SH-SY5Y (cell line): ENCODE measurements around the gene GATB.

Experiments
- GATA2 ChIP-seq: IDR thresholded peaks from 2 replicates; pipeline ENCODE4 v1.6.1; 2011; ENCODE audit warnings: mild to moderate bottlenecking, low read depth, low read length
- GATA3 ChIP-seq: IDR thresholded peaks from 2 replicates; pipeline ENCODE4 v1.6.1; 2011; ENCODE audit warnings: low read depth, mild to moderate bottlenecking, low read length, moderate library complexity

GATB gene

DNA sequence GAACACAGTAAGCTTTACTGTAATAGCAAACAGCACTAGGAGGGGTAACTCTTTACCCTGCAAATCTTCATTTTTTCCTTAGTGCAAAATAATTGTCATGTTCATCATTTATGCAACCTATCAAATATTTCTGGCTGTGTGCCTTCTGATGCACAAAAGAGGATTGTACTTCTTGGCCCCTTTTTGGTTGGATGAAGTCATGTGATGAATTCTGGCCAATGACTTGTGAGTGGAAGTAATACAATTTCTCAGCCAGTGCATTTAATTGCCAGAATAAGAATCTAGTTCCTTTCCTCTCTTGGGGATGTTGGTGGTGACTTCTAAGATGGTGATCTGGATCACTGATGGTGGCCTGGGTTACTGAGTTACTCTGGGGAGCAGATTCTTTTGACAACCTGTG is 37.0 kb upstream of the GATB start:
- TF ChIP-seq GATA3, result no peak

DNA sequence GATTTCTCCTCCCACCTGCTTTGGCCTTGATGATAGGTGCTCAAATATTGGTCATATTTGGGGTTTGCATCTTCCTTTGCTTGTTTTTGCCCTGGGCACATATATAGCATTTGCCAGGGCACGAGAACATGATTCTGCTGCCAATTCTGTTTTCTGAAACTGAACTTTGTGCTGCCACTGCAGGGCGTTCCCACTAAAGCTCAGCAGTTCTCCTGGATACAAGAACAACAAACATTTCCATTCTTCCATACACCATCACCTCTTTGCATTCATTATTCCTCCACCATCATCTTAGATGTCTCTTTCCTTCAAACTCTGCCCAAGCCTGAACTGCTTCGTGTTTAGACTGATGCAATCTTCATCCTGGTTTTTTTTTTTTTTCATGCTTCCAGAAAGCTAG is 36.3 kb upstream of the GATB start:
- TF ChIP-seq GATA3 (no peak), GATA2 (no peak)

DNA sequence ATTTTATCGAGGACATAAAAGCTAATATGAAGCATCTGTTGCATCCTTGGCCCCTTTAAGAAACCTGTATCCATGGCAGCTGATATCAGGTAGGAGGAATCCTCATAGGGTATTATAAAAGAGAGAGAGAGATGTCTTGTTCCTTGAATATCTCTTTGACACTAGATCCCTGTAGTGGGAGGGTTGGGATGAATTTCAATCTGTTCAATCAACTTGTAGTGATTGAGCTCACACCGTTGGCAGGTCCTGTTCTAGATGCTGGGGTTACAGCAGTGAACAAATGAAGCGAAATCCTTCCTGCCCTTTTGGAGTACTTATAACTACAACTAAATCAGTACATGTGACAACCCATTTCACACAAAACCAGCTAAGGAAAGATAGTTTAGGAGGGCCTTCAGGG is 35.3 kb upstream of the GATB start:
- no peak for TF ChIP-seq GATA3
- no peak for TF ChIP-seq GATA2

DNA sequence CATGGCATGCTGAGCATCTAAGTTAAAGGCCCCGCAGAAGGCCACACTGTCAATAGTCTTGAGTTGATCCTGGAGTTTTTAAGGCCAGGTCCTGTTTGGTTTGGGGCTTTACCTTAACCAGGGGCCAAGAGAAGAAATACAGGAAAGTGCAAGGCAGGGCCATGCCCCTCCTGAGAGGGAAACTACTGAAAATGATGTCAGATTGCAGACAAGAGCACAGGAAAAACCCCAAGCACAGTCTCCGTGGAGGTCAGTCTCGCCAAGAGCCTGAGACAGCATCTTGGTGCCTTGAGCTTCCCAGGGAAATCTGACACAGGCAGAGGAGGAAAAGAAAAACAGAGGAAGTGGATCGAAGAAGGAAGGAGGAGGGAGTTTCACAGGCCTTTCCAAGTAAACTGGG is 32.2 kb upstream of the GATB start:
- TF ChIP-seq GATA3 (no peak), GATA2 (no peak)

DNA sequence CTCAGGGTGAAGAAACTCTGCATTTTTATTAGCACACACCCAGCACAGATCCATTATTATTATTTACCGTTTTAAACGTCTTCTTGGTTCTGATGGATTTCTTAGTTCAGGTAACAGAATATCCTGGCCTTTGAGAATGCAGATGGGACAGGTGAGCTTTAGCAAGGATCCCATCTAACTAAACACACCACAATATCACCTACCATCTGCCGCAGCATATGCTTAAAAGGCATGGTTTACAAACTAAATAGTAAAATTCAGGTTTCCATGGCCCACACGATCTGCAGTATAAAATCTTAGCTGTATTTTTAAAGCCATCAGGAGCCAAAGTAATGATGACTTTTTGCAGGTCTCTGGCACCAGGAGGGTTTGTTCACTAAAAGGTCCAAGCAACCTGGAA is 31.7 kb upstream of the GATB start:
- TF ChIP-seq GATA3, result no peak
- no peak for TF ChIP-seq GATA2

DNA sequence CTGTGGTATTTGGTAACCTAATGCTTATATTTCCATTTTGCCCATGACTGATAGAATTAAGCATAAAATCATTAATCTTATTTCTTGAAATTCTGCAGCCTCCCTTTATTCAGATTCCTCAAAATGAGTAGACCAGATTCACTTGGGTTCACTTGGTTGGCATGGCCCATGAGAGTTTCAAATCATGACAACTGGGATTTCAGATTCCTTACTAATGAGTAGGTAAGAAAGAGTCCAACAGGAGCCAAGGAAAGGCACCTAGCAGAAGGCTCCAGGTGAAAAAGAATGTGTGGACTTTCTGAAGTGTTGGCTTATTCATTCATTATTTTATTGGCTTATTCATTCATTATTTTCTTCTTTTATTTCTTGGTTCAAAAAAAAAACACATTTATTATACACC is 27.2 kb upstream of the GATB start:
- TF ChIP-seq GATA3 (no peak), GATA2 (no peak)

DNA sequence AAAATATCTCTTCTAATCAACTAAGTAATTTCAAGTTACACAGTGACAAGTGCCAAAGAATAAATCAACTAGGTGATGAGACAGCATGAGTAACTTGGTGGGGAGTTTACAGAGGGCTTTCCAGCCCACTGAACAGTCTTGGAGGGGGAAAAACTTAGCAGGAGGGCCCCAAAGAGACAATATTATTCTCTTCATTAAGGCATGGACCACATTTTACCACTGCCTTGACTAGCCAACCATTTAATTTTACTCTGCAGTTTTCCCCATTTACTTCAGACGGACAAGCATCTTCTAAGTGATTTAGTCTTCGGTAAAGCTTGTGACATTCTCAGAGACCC is 25.3 kb upstream of the GATB start:
- TF ChIP-seq GATA3 (no peak), GATA2 (no peak)

DNA sequence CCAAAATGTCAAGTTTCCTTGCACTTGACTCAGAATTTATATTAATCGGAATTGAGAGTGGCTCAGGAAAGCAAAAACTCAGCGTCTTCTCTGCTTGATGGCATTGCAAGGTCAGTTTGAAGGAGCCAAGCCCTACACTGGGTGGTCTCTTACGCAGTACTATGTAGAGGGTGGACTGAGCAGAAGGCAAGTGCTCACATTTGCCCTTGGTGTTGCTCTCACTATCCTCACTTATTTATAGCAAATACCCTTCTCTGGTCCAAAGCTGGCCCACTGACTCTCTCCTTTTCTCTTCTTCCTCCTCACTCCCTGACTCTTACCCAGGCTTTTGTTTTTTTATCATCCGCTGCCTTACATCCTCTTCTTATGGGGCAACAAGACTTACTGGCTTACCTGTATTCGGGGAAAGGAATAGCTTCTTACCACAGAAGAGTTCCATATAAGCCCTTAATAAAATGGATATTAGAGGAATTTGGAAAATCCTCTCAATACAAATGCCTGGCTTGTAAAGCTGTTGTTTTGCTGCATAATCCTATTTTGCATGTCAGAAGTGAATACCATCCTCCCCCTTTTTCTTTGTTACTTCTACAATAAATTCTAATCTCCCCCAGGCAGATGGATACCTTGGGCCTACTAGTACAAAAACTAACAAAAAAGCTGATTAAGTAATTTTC is 24.8 kb upstream of the GATB start:
- TF ChIP-seq GATA2 (no peak), GATA3 (no peak)

DNA sequence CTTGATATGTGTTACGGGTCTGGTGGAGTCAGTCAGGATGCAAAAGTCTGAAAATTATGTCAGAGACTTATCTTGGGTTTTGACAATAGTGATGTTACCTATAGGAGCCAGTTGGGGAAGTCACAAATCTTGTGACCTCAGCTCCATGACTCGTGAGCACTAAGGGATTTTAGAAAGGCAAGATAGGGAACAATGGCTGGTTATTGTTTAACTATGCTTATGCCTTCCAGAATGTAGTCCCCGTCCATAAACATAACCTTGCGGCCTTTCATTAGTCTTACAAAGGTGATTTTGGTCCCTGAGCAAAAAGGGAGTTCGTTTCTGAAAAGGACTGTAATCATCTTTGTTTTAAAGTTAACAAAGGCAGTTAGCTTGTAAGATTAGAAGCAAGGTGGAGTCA is 23.9 kb upstream of the GATB start:
- no peak for TF ChIP-seq GATA2
- TF ChIP-seq GATA3, result no peak

DNA sequence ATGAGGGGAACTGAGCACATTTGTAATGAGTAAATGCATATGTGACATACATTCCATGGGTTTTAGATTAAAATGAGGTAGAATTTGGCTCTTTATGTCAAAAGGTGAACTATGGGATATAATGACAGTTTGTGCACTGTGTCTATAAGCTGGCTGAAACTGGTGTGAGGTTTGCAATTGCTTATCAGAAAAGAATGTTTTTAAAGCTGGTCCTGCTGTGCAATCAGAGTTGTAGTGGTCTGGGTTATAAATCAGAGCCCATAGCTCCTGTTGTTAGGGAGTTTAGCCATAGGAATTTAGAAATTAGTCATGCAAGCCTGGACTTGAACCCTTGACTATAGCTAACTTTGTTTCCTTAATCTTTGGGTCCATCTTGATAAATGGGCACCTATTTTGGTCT is 23.1 kb upstream of the GATB start:
- no peak for TF ChIP-seq GATA2
- no peak for TF ChIP-seq GATA3

DNA sequence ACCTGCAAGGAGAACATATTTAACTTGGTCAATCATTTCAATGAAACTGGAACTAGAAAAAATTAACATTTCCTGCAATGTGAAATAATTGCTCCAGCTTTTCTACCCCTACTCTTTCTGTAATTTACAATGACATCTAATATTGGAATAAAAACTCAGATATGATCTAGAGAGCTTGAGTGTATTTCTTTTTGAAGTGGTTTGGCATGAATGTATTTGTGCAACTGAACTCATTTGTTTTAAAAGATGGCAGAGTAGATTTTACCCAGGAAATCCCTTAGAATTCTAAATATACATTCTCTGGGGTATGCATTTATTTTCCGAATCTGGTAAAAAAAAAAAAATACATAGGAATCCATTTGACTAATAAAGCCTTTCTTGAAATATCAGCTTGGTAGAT is 21.5 kb upstream of the GATB start:
- TF ChIP-seq GATA2 (no peak), GATA3 (no peak)

DNA sequence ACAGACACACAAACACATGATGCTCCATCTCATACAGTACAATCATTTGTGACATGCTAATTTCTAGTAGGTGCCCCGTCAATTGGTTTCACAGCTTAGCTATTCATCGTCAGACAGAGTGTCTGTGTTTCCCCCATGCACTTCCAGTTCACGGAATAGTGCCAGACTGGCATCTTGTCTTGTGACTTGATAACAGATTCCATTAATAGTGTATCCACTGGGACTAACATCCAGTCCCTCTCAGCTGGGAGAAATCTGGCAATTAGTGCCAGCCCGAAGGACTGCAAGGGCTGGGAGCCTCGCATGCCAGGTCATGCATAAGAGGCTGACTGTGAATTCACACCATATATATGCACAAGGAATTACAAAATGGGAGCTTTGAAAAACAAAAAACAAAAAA is 20.2 kb upstream of the GATB start:
- TF ChIP-seq GATA2, result no peak
- no peak for TF ChIP-seq GATA3

DNA sequence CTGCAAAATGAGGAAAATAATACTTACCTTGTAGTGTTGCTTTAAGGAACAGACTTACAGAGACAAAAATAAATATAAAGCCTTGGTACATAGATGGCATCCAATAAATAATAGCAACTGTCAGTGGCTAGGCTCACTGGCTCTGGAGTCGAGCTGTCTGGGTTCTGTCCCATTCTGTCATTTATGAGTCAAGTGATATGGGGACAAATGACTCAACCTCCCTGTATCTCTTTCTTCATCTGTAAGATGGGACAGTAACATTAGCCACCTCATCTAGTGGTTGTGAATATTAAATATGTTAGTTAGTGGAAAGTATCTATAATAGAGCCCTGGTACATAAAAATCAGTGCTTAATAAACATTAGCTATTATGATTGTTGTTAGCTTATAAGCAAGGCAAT is 16.7 kb upstream of the GATB start:
- TF ChIP-seq GATA3, result no peak
- no peak for TF ChIP-seq GATA2

DNA sequence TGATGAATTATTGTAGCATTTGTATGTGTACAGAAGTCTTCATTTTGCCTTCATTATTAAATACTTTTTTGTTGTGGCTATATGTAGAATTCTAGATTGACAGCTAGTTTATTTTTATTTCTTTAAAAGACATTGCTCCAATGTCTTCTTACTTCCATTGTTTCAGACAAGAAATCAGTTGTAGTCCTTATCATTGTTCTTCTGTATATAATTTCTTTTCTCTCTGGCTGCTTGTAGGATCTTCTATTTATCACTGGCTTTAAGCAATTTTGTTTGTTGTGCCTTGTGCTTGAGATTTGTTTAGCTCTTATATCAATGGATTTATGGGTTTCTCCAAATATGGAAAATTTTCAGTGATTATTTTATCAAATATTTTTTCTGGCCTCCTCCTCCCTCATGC is 13.5 kb upstream of the GATB start:
- TF ChIP-seq GATA3 (no peak), GATA2 (no peak)

DNA sequence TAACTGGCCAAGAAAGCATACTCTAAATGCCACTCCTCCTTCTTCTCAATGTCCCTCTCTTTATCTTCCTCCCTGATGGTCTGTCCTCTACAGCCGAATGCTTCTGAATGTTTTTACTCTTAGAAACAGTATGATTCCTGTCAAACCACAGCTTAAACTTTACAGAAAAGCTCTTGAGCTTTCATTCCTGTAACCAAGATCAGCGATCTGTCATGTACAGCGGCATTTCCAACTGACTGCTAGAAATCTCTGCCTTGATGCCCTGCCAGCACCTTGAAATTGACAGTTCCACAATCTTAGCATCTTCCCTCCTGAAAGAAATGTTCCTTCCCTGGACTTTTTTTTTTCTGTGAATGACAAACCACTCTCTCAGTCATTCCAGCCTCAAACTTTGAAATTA is 11.5 kb upstream of the GATB start:
- no peak for TF ChIP-seq GATA2
- no peak for TF ChIP-seq GATA3

DNA sequence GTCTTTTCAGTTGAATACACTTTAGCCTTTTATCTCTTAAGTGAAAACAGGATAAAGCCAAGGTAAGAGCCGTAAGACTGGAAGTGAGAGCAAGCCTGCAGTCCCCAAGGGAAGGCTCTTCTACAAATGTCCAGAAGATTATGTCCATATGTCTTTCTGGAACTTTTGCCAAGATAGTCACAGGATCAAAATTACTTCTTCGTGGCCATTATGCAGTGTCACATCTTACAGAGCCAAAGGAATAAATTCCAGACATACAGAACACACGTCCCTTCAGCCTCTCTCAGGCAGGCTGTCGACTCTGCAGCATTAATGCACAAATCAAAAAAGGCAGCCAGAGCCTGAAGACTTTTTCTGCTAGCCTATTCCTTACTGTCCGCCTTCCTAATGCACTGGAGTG is 10.9 kb upstream of the GATB start:
- TF ChIP-seq GATA2 (no peak), GATA3 (no peak)
